Panc1 (cell line): ENCODE results near the gene PROM2.

Experiments used
- POLR2AphosphoS5 ChIP-seq: IDR thresholded peaks from 2 replicates; pipeline ENCODE4 v1.6.1; 2012; ENCODE audit warnings: mild to moderate bottlenecking, low read depth, low read length, moderate library complexity
- REST ChIP-seq, 2 experiments: IDR thresholded peaks; 2 replicates each; pipeline ENCODE4 v1.6.1; 2011 to 2012; ENCODE audit warnings: low read depth in 2 of 2, control low read depth in 1 of 2, low read length in 1 of 2, mild to moderate bottlenecking in 1 of 2, moderate library complexity in 1 of 2; ENCODE audit not compliant: insufficient read depth in 1 of 2
- SIN3A ChIP-seq: IDR thresholded peaks from 2 replicates; pipeline ENCODE4 v1.6.1; 2012; ENCODE audit warnings: low read depth, mild to moderate bottlenecking, low read length, moderate library complexity, borderline replicate concordance; ENCODE audit not compliant: insufficient read depth
- TCF7L2 ChIP-seq: IDR thresholded peaks from 2 replicates; pipeline ENCODE4 v1.6.1; 2011; ENCODE audit warnings: mild to moderate bottlenecking, low read depth, low read length, inconsistent platforms
- TF ChIP-seq, protein P1 (sequence below): fragments of 450-650 bp; IDR thresholded peaks from 2 replicates; pipeline ENCODE4 v1.5.1; 2017; ENCODE audit warnings: mild to moderate bottlenecking

DNA sequence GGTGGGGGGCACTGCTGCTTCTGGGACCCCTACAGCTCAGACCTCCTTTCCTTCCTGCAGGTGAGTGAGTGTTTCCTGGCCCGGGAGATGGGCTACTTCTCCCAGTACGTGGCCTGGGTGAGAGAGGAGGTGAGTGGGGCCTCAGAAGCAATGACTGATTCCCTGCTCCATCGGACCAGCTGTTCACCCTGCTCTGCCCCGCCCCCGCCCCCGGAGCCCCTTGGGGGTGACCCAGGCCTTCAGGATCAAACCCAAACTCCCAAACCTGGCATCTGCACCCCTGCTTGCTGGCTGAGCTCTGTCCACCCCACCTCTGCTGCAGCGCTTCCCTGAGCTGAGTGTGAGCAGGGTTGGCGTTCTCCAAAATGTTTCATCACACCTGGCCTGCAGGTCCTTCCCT is 13.1 kb downstream of the PROM2 start:
- TF ChIP-seq, protein P1, sequence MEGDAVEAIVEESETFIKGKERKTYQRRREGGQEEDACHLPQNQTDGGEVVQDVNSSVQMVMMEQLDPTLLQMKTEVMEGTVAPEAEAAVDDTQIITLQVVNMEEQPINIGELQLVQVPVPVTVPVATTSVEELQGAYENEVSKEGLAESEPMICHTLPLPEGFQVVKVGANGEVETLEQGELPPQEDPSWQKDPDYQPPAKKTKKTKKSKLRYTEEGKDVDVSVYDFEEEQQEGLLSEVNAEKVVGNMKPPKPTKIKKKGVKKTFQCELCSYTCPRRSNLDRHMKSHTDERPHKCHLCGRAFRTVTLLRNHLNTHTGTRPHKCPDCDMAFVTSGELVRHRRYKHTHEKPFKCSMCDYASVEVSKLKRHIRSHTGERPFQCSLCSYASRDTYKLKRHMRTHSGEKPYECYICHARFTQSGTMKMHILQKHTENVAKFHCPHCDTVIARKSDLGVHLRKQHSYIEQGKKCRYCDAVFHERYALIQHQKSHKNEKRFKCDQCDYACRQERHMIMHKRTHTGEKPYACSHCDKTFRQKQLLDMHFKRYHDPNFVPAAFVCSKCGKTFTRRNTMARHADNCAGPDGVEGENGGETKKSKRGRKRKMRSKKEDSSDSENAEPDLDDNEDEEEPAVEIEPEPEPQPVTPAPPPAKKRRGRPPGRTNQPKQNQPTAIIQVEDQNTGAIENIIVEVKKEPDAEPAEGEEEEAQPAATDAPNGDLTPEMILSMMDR = no peak
- no peak for TF ChIP-seq POLR2AphosphoS5
- no peak for TF ChIP-seq REST (IDR thresholded peaks at IDR 0.05; ENCODE audit: insufficient read depth in 1 of 2, low read depth in 2 of 2, low read length in 1 of 2)
- no peak for TF ChIP-seq SIN3A
- TF ChIP-seq TCF7L2 = no peak
